Measurements from ENCODE around the gene ZNF500.

GRCh38 chr16:4811773-4812172, 44.8 kb upstream of the ZNF500 start:
- TF ChIP-seq SIN3A (IDR thresholded peaks at IDR 0.05; ENCODE audit: borderline replicate concordance, low read depth, low read length) (no peak), ZBTB33 (IDR thresholded peaks at IDR 0.05; ENCODE audit: borderline replicate concordance, low read depth) (no peak), CTCF (IDR thresholded peaks at IDR 0.05) (no peak), ELF1 (IDR thresholded peaks at IDR 0.05) (no peak), POLR2AphosphoS5 (IDR thresholded peaks at IDR 0.05; ENCODE audit: low read depth, low read length) (no peak), SMC3 (IDR thresholded peaks at IDR 0.05; ENCODE audit: low read depth, low read length) (no peak), PBX3 (IDR thresholded peaks at IDR 0.05) (no peak), REST (IDR thresholded peaks at IDR 0.05; ENCODE audit: low read depth, low read length) (no peak), TAF1 (IDR thresholded peaks at IDR 0.05; ENCODE audit: borderline replicate concordance, low read depth, low read length) (no peak)

Data from SK-N-SH (cell line).